Measurements from ENCODE around the gene PIP5KL1. TPM values are rescaled to one million over a fixed set of nuclear protein-coding genes. Genes with fewer than 3 reads are reported as not detected.

Gene PIP5KL1
- total RNA-seq, 1 donor from 2014 or later: not detected

GRCh38 chr9:127880143-127880542 lies 50.4 kb downstream of the PIP5KL1 start:
- H3K4me1 ChIP-seq: peaks cover 8 to 32% of the 10 kb centered on the region in 2 donors

GRCh38 chr9:127878652-127879390 lies 51.8 kb downstream of the PIP5KL1 start:
- intact Hi-C loops (cut with DNase I): no loop called here
- Histone ChIP-seq H3K4me3 (no peak overlapping the region), H3K27ac (peak overlapping the region in 1 of 2 donors; percentile 76), H3K36me3 (peaks cover 0 to 4% of the 10 kb centered on the region in 2 donors), H3K9me3 (no peaks in the 10 kb centered on the region), H3K27me3 (no peaks in the 10 kb centered on the region), H3K4me1 (peaks cover 16 to 38% of the 10 kb centered on the region in 2 donors)
- no peak for TF ChIP-seq CTCF (IDR thresholded peaks at IDR 0.05)
- DNase-seq (ENCODE audit: low spot score in 2 of 2): no peak

More at GRCh38 chr9:127880143-127880542, 50.4 kb downstream of the PIP5KL1 start:
- Histone ChIP-seq H3K36me3 (peaks cover 0 to 4% of the 10 kb centered on the region in 2 donors), H3K27ac (no peak overlapping the region), H3K27me3 (no peaks in the 10 kb centered on the region), H3K9me3 (no peaks in the 10 kb centered on the region), H3K4me3 (no peak overlapping the region)
- no peak for TF ChIP-seq CTCF (IDR thresholded peaks at IDR 0.05)
- intact Hi-C loops (cut with DNase I): no loop called here
- DNase-seq (ENCODE audit: low spot score in 2 of 2): no peak

GRCh38 chr9:127878001-127878651 lies 52.5 kb downstream of the PIP5KL1 start:
- no peak for TF ChIP-seq CTCF (IDR thresholded peaks at IDR 0.05)
- Histone ChIP-seq H3K27me3 (no peaks in the 10 kb centered on the region), H3K27ac (peak overlapping the region; percentile 76 to 80), H3K4me3 (peak overlapping the region; percentile 65 to 67), H3K4me1 (peaks cover 22 to 44% of the 10 kb centered on the region in 2 donors), H3K36me3 (peaks cover 0 to 4% of the 10 kb centered on the region in 2 donors), H3K9me3 (no peaks in the 10 kb centered on the region)
- no peak for DNase-seq (ENCODE audit: low spot score in 2 of 2)
- intact Hi-C loops (cut with DNase I): no loop called here

GRCh38 chr9:127877566-127877998 lies 53.0 kb downstream of the PIP5KL1 start, which contains the start of gene AK1:
Gene AK1 (minus strand): TSS chr9:127877675. CDS start chr9:127874617, 3,058 bp downstream.
- H3K36me3 ChIP-seq: peaks cover 1 to 3% of the 10 kb centered on the region in 2 donors
- DNase-seq (ENCODE audit: low spot score in 2 of 2): peak in 1 of 2 donors; percentile 89
- H3K4me3 ChIP-seq: peak within 1 kb of the TSS; percentile 65 to 67
- peak within 1 kb of the TSS; percentile 76 to 80 for H3K27ac ChIP-seq
- H3K4me1 ChIP-seq: peaks cover 24 to 44% of the 10 kb centered on the region in 2 donors
- no peaks in the 10 kb centered on the region for H3K9me3 ChIP-seq
- intact Hi-C loops (cut with DNase I): loop anchor here (2.0 kb wide), 2 partner anchors 19 to 41 kb away; no protein-coding TSS in a partner anchor
- H3K27me3 ChIP-seq: no peaks in the 10 kb centered on the region
- TF ChIP-seq CTCF (IDR thresholded peaks at IDR 0.05): no peak

GRCh38 chr9:127876764-127877562 lies 53.6 kb downstream of the PIP5KL1 start:
- intact Hi-C loops (cut with DNase I): loop anchor here (2.0 kb wide), 2 partner anchors 20 to 42 kb away; no protein-coding TSS in a partner anchor
- H3K4me1 ChIP-seq: peaks cover 24 to 44% of the 10 kb centered on the region in 2 donors
- H3K4me3 ChIP-seq: peak overlapping the region; percentile 65 to 67
- no peak for TF ChIP-seq CTCF (IDR thresholded peaks at IDR 0.05)
- peaks cover 3 to 8% of the 10 kb centered on the region in 2 donors for H3K36me3 ChIP-seq
- H3K27me3 ChIP-seq: no peaks in the 10 kb centered on the region
- peak overlapping the region; percentile 76 to 80 for H3K27ac ChIP-seq
- DNase-seq (ENCODE audit: low spot score in 2 of 2): no peak
- H3K9me3 ChIP-seq: no peaks in the 10 kb centered on the region
